Smooth muscle cell (in vitro differentiated cells): Measurements from ENCODE around the gene WDHD1. TPM values are rescaled to one million over a fixed set of nuclear protein-coding genes. Genes with fewer than 3 reads are reported as not detected.
A peak's percentile ranks its signal among the peaks of the same experiment; 100 is the strongest.

Source experiments
- DNase-seq: peaks from one replicate; lab custom pipeline; 2025; ENCODE audit not compliant: unreplicated experiment; lab: John Stamatoyannopoulos, UW
- H2AFZ ChIP-seq: fragments of 200-600 bp; sonication (generic); 2 replicates; pipeline ENCODE4 v1.6.0; 2016; ENCODE audit warnings: antibody characterized with exemption, low read depth, mild to moderate bottlenecking
- H3F3A ChIP-seq: fragments of 200-600 bp; sonication (generic); 2 replicates; pipeline ENCODE4 v1.6.0; 2017; ENCODE audit warnings: antibody characterized with exemption, low read depth
- H3K27ac ChIP-seq: fragments of 200-600 bp; sonication (generic); 2 replicates; pipeline ENCODE4 v1.5.1; 2016; ENCODE audit warnings: low read depth, mild to moderate bottlenecking
- H3K27me3 ChIP-seq: fragments of 200-600 bp; sonication (generic); 2 replicates; pipeline ENCODE4 v1.6.1; 2016; ENCODE audit warnings: low read depth, mild to moderate bottlenecking
- H3K36me3 ChIP-seq: fragments of 200-600 bp; sonication (generic); 2 replicates; pipeline ENCODE4 v1.5.1; 2016; ENCODE audit warnings: low read depth
- H3K4me1 ChIP-seq: fragments of 200-600 bp; sonication (generic); 2 replicates; pipeline ENCODE4 v1.5.1; 2016; ENCODE audit warnings: low read depth
- H3K4me2 ChIP-seq: fragments of 200-600 bp; sonication (generic); 2 replicates; pipeline ENCODE4 v1.6.0; 2016; ENCODE audit warnings: mild to moderate bottlenecking
- H3K4me3 ChIP-seq: fragments of 200-600 bp; sonication (generic); 2 replicates; pipeline ENCODE4 v1.5.1; 2016; ENCODE audit warnings: mild to moderate bottlenecking
- H3K79me2 ChIP-seq: fragments of 200-600 bp; sonication (generic); 2 replicates; pipeline ENCODE4 v1.6.0; 2016; ENCODE audit warnings: low read depth, mild to moderate bottlenecking
- H3K9ac ChIP-seq: fragments of 200-600 bp; sonication (generic); 2 replicates; pipeline ENCODE4 v1.6.0; 2016; ENCODE audit warnings: low read depth
- H3K9me3 ChIP-seq: fragments of 200-600 bp; sonication (generic); replicated peaks from 2 replicates; pipeline ENCODE4 v1.5.1; 2016; ENCODE audit warnings: low read depth
- H4K20me1 ChIP-seq: fragments of 200-600 bp; sonication (generic); 2 replicates; pipeline ENCODE4 v1.6.0; 2016; ENCODE audit warnings: low read depth
- WGBS: methylation state at CpG from one replicate; pipeline ENCODE4 v1.1.7; 2016; ENCODE audit warnings: low lambda C conversion rate; 5-methylcytosine and 5-hydroxymethylcytosine counted together
- polyA plus RNA-seq: library from polyadenylated mRNA; unstranded; fragments of >200 nt; fragmentation: Nextera tagmentation; extraction: Ambion mirVana; gene quantifications from 2 replicates; pipeline ENCODE4 v1.2.1, GENCODE V29; 2016
- total RNA-seq: library from RNA; depleted of rRNA; stranded (reverse); fragments of >200 nt; gene quantifications from 2 replicates; pipeline ENCODE4 v1.2.3, GENCODE V29; 2014
- TF ChIP-seq, protein P1 (sequence below): fragments of 200-600 bp; sonication (generic); IDR thresholded peaks from 2 replicates; pipeline ENCODE4 v1.5.1; 2017; ENCODE audit warnings: borderline replicate concordance, mild to moderate bottlenecking, antibody characterized with exemption; ENCODE audit not compliant: insufficient read depth, poor library complexity, severe bottlenecking

Gene WDHD1
- total and polyA plus RNA-seq, 2 experiments from 2014 or later = 5.7 to 9.4 TPM

DNA sequence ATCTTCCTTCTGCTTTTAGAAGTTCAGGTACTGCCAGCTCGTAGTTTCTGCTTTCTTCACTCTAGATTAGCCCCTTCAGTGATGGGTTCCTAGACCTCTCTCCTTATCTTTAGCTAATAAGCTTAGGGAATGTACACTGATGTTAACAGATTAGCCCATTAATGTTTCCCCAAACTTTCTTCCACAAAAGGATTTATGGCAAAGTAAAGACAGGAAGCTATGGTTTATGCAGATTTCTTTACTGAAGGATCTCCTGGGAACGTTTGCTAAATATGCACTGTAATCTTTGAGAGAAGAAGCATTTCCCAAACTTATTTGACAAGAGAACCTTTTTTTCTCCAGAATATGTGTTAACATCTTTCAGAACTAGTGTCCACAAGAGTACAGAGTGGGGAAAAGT, 4.3 kb upstream of the WDHD1 start:
- Histone ChIP-seq H3K36me3 (peaks cover 5% of the 10 kb centered on the region), H3K9ac (peak overlapping the region; percentile 8), H3F3A (no peaks in the 10 kb centered on the region), H3K9me3 (no peaks in the 10 kb centered on the region), H3K27ac (peak overlapping the region; percentile 50), H3K27me3 (no peaks in the 10 kb centered on the region), H3K79me2 (peaks cover 74% of the 10 kb centered on the region), H3K4me2 (peak overlapping the region; percentile 42), H2AFZ (no peak overlapping the region), H4K20me1 (peaks cover 65% of the 10 kb centered on the region), H3K4me3 (no peak overlapping the region), H3K4me1 (peaks cover 22% of the 10 kb centered on the region)
- DNase-seq = no peak
- 20% methylated on average over 2 of the region's 2 CpGs for WGBS
- TF ChIP-seq, protein P1, sequence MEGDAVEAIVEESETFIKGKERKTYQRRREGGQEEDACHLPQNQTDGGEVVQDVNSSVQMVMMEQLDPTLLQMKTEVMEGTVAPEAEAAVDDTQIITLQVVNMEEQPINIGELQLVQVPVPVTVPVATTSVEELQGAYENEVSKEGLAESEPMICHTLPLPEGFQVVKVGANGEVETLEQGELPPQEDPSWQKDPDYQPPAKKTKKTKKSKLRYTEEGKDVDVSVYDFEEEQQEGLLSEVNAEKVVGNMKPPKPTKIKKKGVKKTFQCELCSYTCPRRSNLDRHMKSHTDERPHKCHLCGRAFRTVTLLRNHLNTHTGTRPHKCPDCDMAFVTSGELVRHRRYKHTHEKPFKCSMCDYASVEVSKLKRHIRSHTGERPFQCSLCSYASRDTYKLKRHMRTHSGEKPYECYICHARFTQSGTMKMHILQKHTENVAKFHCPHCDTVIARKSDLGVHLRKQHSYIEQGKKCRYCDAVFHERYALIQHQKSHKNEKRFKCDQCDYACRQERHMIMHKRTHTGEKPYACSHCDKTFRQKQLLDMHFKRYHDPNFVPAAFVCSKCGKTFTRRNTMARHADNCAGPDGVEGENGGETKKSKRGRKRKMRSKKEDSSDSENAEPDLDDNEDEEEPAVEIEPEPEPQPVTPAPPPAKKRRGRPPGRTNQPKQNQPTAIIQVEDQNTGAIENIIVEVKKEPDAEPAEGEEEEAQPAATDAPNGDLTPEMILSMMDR = no peak

DNA sequence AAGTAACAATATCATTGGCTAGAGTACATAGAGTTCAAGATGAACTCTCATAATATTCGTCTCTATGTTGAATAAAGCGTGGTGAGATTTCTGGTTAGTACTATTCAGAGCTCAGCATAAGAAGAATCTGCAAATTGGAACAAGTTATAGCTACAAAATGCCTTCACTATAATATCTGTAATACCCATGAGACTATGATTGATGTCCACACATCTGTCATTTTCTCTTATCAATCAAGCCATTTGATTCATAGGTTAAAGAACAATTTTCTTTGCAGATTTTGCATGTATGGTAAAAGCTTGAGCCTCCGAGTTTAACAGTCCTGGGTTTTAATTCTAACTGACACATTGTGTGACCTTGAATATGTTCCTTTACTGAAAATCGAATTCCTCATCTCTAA, 1.6 kb upstream of the WDHD1 start:
- 68% methylated on average over 4 of the region's 4 CpGs for WGBS
- Histone ChIP-seq H3K36me3 (no peaks in the 10 kb centered on the region), H3K9ac (peak overlapping the region; percentile 85), H3K4me1 (peaks cover 32% of the 10 kb centered on the region), H3K79me2 (peaks cover 74% of the 10 kb centered on the region), H4K20me1 (peaks cover 53% of the 10 kb centered on the region), H3K4me2 (peak overlapping the region; percentile 99), H3K4me3 (peak overlapping the region; percentile 91), H3F3A (no peaks in the 10 kb centered on the region), H2AFZ (no peak overlapping the region), H3K9me3 (no peaks in the 10 kb centered on the region), H3K27ac (no peak overlapping the region), H3K27me3 (no peaks in the 10 kb centered on the region)
- DNase-seq = no peak
- TF ChIP-seq, protein P1 = no peak

DNA sequence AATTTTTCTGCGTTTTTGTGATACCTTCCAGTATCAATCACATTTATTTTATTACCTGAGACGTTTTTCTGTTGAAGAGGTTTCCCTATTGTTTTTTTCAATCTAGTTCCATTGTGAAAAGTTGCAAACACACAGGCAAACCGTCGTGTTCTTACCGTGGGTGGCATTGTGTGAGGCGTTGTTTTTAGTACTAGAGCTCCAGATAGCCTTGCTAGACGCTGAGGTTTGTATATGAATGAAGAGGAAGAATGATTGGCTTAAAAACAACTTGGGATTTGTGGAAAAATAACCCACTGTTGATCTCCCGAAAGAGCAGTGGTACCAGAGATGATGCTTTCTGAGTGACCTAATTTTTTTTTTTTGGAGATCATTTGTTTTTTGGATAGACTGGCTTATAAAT, 1.2 kb upstream of the WDHD1 start:
- no peak for DNase-seq
- H3K27ac ChIP-seq = peak overlapping the region; percentile 80

DNA sequence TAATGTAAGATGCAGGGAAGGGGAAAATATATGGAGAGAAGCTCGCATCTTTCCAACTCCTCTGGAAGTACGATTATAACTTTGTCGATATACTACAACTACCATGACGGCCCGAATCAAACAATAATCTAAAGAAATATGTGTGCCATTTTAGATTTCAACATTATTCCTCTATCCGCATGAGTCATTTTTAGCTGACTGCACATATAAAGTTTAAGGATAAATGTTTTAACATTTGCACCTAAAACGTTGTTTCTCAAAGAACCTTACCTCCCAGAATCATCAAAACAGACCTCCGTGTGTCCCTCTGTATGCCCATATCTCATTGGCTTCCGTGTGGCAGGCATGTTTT, 482 bp downstream of the WDHD1 start:
- peaks cover 58% of the 10 kb centered on the region for H3K79me2 ChIP-seq
- H3K36me3 ChIP-seq = no peaks in the 10 kb centered on the region
- peak overlapping the region; percentile 91 for H3K4me3 ChIP-seq
- H3K4me1 ChIP-seq = peaks cover 32% of the 10 kb centered on the region
- peak overlapping the region; percentile 85 for H3K9ac ChIP-seq
- no peaks in the 10 kb centered on the region for H3K27me3 ChIP-seq
- H3F3A ChIP-seq = no peaks in the 10 kb centered on the region
- no peak for DNase-seq
- H3K27ac ChIP-seq = peak overlapping the region; percentile 80
- H3K9me3 ChIP-seq = no peaks in the 10 kb centered on the region
- WGBS = 4% methylated on average over 9 of the region's 9 CpGs
- H3K4me2 ChIP-seq = peak overlapping the region; percentile 99
- peaks cover 34% of the 10 kb centered on the region for H4K20me1 ChIP-seq
- TF ChIP-seq, protein P1 = no peak
- H2AFZ ChIP-seq = peak overlapping the region; percentile 100

More for the DNA sequence above, 1.2 kb upstream of the WDHD1 start:
- Histone ChIP-seq H3K9me3 (no peaks in the 10 kb centered on the region), H3K4me2 (peak overlapping the region; percentile 99), H3F3A (no peaks in the 10 kb centered on the region), H3K4me1 (peaks cover 32% of the 10 kb centered on the region), H2AFZ (peak overlapping the region; percentile 100), H3K9ac (peak overlapping the region; percentile 85), H4K20me1 (peaks cover 50% of the 10 kb centered on the region), H3K36me3 (no peaks in the 10 kb centered on the region), H3K79me2 (peaks cover 74% of the 10 kb centered on the region), H3K4me3 (peak overlapping the region; percentile 91), H3K27me3 (no peaks in the 10 kb centered on the region)
- TF ChIP-seq, protein P1 = no peak
- 3% methylated on average over 8 of the region's 8 CpGs for WGBS
